Smooth muscle cell (in vitro differentiated cells): ENCODE results near the gene NEIL1. TPM values are rescaled to one million over a fixed set of nuclear protein-coding genes. Genes with fewer than 3 reads are reported as not detected.

Source experiments
- DNase-seq: peaks from one replicate; lab custom pipeline; 2025; ENCODE audit not compliant: unreplicated experiment; lab: John Stamatoyannopoulos, UW
- H2AFZ ChIP-seq: fragments of 200-600 bp; sonication (generic); 2 replicates; pipeline ENCODE4 v1.6.0; 2016; ENCODE audit warnings: antibody characterized with exemption, low read depth, mild to moderate bottlenecking
- H3F3A ChIP-seq: fragments of 200-600 bp; sonication (generic); 2 replicates; pipeline ENCODE4 v1.6.0; 2017; ENCODE audit warnings: antibody characterized with exemption, low read depth
- H3K27ac ChIP-seq: fragments of 200-600 bp; sonication (generic); 2 replicates; pipeline ENCODE4 v1.5.1; 2016; ENCODE audit warnings: low read depth, mild to moderate bottlenecking
- H3K27me3 ChIP-seq: fragments of 200-600 bp; sonication (generic); 2 replicates; pipeline ENCODE4 v1.6.1; 2016; ENCODE audit warnings: low read depth, mild to moderate bottlenecking
- H3K36me3 ChIP-seq: fragments of 200-600 bp; sonication (generic); 2 replicates; pipeline ENCODE4 v1.5.1; 2016; ENCODE audit warnings: low read depth
- H3K4me1 ChIP-seq: fragments of 200-600 bp; sonication (generic); 2 replicates; pipeline ENCODE4 v1.5.1; 2016; ENCODE audit warnings: low read depth
- H3K4me2 ChIP-seq: fragments of 200-600 bp; sonication (generic); 2 replicates; pipeline ENCODE4 v1.6.0; 2016; ENCODE audit warnings: mild to moderate bottlenecking
- H3K4me3 ChIP-seq: fragments of 200-600 bp; sonication (generic); 2 replicates; pipeline ENCODE4 v1.5.1; 2016; ENCODE audit warnings: mild to moderate bottlenecking
- H3K79me2 ChIP-seq: fragments of 200-600 bp; sonication (generic); 2 replicates; pipeline ENCODE4 v1.6.0; 2016; ENCODE audit warnings: low read depth, mild to moderate bottlenecking
- H3K9ac ChIP-seq: fragments of 200-600 bp; sonication (generic); 2 replicates; pipeline ENCODE4 v1.6.0; 2016; ENCODE audit warnings: low read depth
- H3K9me3 ChIP-seq: fragments of 200-600 bp; sonication (generic); replicated peaks from 2 replicates; pipeline ENCODE4 v1.5.1; 2016; ENCODE audit warnings: low read depth
- H4K20me1 ChIP-seq: fragments of 200-600 bp; sonication (generic); 2 replicates; pipeline ENCODE4 v1.6.0; 2016; ENCODE audit warnings: low read depth
- WGBS: methylation state at CpG from one replicate; pipeline ENCODE4 v1.1.7; 2016; ENCODE audit warnings: low lambda C conversion rate; 5-methylcytosine and 5-hydroxymethylcytosine counted together
- microRNA counts: library from miRNA; unstranded; fragments of <30 nt; microRNA quantifications from one replicate; lab custom pipeline; 2016
- microRNA-seq: library from miRNA; unstranded; fragments of <30 nt; microRNA quantifications from one replicate; pipeline ENCODE4, GENCODE V29; 2016; ENCODE audit warnings: borderline number of aligned reads
- polyA plus RNA-seq: library from polyadenylated mRNA; unstranded; fragments of >200 nt; fragmentation: Nextera tagmentation; extraction: Ambion mirVana; gene quantifications from 2 replicates; pipeline ENCODE4 v1.2.1, GENCODE V29; 2016
- total RNA-seq: library from RNA; depleted of rRNA; stranded (reverse); fragments of >200 nt; gene quantifications from 2 replicates; pipeline ENCODE4 v1.2.3, GENCODE V29; 2014
- TF ChIP-seq, protein P1 (sequence below): fragments of 200-600 bp; sonication (generic); IDR thresholded peaks from 2 replicates; pipeline ENCODE4 v1.5.1; 2017; ENCODE audit warnings: borderline replicate concordance, mild to moderate bottlenecking, antibody characterized with exemption; ENCODE audit not compliant: insufficient read depth, poor library complexity, severe bottlenecking

Gene NEIL1
- total and polyA plus RNA-seq, 2 experiments from 2014 or later, result 2.5 to 15.1 TPM

DNA sequence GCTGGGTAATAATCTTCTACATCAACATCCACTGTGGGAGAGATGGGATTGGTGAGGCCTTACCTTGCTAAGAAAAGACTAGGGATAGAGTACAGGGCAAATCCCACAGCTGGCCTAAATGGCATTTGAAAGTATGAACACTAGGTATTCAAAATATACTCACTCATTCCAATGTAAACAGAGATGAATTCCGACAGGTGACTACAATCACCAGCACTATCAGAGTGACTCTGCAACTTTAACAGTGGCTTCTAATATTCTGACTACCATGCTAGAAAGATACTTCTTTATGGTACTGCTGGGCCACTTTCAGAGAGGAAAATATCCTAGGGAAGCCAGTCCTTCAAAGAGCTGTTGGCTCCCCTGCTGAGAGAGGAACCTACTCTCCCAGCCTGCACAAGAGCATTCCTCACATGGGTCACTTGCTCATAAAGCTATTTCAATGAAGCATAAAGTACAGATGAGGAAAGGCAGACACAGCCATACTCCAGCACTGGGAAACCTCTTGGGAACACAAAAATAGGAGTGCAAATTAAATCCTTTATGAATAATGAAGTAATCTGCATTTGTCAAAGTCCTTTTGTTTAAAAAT is 43.0 kb downstream of the NEIL1 start:
- Histone ChIP-seq H3K4me1 (no peaks in the 10 kb centered on the region), H3F3A (no peaks in the 10 kb centered on the region), H3K27ac (no peak overlapping the region), H3K9ac (no peak overlapping the region), H2AFZ (no peak overlapping the region), H3K27me3 (no peaks in the 10 kb centered on the region), H3K79me2 (no peaks in the 10 kb centered on the region), H3K4me2 (no peak overlapping the region), H4K20me1 (no peaks in the 10 kb centered on the region), H3K4me3 (no peak overlapping the region), H3K9me3 (no peaks in the 10 kb centered on the region), H3K36me3 (peaks cover 31% of the 10 kb centered on the region)
- TF ChIP-seq, protein P1, sequence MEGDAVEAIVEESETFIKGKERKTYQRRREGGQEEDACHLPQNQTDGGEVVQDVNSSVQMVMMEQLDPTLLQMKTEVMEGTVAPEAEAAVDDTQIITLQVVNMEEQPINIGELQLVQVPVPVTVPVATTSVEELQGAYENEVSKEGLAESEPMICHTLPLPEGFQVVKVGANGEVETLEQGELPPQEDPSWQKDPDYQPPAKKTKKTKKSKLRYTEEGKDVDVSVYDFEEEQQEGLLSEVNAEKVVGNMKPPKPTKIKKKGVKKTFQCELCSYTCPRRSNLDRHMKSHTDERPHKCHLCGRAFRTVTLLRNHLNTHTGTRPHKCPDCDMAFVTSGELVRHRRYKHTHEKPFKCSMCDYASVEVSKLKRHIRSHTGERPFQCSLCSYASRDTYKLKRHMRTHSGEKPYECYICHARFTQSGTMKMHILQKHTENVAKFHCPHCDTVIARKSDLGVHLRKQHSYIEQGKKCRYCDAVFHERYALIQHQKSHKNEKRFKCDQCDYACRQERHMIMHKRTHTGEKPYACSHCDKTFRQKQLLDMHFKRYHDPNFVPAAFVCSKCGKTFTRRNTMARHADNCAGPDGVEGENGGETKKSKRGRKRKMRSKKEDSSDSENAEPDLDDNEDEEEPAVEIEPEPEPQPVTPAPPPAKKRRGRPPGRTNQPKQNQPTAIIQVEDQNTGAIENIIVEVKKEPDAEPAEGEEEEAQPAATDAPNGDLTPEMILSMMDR, result no peak
- WGBS, result 100% methylated on average over 1 of the region's 1 CpG
- no peak for DNase-seq

DNA sequence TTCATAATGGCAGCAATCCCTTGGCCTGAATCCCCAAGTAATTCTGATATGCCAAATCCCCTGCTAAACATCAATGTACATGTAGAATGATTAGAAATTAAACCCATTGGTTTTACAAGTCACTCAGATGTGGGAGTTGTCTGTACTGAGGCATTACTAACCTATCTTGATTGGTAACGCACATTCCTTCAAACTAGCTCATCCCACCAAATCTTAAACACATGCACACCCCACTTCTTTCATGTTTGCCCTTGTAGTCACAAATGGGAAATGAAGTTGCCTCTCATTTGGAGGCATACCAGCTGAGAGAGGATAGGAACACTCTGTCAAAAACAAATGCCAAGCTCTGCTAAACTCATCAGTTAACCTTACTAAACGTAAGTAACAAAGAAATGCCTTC is 50.7 kb downstream of the NEIL1 start:
- H3K9me3 ChIP-seq, result no peaks in the 10 kb centered on the region
- no peak overlapping the region for H2AFZ ChIP-seq
- H3K27ac ChIP-seq, result peak overlapping the region; percentile 3
- WGBS, result 83% methylated on average over 2 of the region's 2 CpGs
- H3K4me2 ChIP-seq, result no peak overlapping the region
- H3K79me2 ChIP-seq, result no peaks in the 10 kb centered on the region
- no peaks in the 10 kb centered on the region for H3K27me3 ChIP-seq
- peaks cover 15% of the 10 kb centered on the region for H3K36me3 ChIP-seq
- DNase-seq, result no peak
- H4K20me1 ChIP-seq, result peaks cover 24% of the 10 kb centered on the region
- no peaks in the 10 kb centered on the region for H3F3A ChIP-seq
- no peak overlapping the region for H3K9ac ChIP-seq
- no peaks in the 10 kb centered on the region for H3K4me1 ChIP-seq
- no peak overlapping the region for H3K4me3 ChIP-seq
- TF ChIP-seq, protein P1, result no peak

DNA sequence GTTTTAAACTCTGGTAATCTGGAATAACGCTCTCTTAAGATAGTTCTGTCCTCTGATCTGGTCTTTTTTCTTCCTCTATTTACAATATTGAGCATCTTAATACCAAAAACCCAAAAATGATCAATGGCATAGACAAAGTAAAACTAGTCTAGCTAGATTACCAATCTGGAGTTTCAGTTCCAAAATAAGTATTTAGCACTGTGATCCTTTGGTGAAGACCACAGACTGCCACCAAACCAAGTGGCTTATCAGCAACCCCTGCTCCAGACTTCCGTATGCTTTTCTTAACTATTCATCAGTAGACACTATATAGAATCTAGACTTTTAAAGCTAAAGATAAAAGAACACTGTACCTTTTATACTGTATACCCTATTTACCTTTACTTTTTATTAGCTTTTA is 57.1 kb downstream of the NEIL1 start:
- Histone ChIP-seq H3K36me3 (peaks cover 27% of the 10 kb centered on the region), H3K9ac (no peak overlapping the region), H2AFZ (no peak overlapping the region), H3F3A (no peaks in the 10 kb centered on the region), H3K4me2 (no peak overlapping the region), H3K27me3 (no peaks in the 10 kb centered on the region), H3K79me2 (peaks cover 8% of the 10 kb centered on the region), H4K20me1 (peaks cover 8% of the 10 kb centered on the region), H3K4me3 (no peak overlapping the region), H3K27ac (no peak overlapping the region), H3K4me1 (no peaks in the 10 kb centered on the region), H3K9me3 (no peaks in the 10 kb centered on the region)
- TF ChIP-seq, protein P1, result no peak
- no peak for DNase-seq
- 100% methylated on average over 2 of the region's 2 CpGs for WGBS

MicroRNAs within 50 kb of the gene (microRNA counts, 767-probe panel; counts per million panel counts)
- 183 counts per million for microRNA hsa-miR-631 (lab: Ali Mortazavi, UCI)

Small RNA genes within 50 kb of the gene (microRNA-seq; reads per million reads assigned to microRNA genes)
- gene MIR631, result not detected

Other genes with a start within 250 kb of the NEIL1 start
- gene C15orf39, start 145.2 kb upstream of the NEIL1 start, total RNA-seq, result 7.6 and 8.4 TPM in 2 replicates
- 9.3 and 9.7 TPM in 2 replicates for gene C15orf39, start 145.2 kb upstream of the NEIL1 start, polyA plus RNA-seq
- not detected in 2 replicates for gene GOLGA6C, start 88.7 kb upstream of the NEIL1 start, total RNA-seq
- 0.52 TPM in 1 of 2 replicates, not detected in the other for gene GOLGA6C, start 88.7 kb upstream of the NEIL1 start, polyA plus RNA-seq
- 0.22 and 0.27 TPM in 2 replicates for gene GOLGA6D, start 64.2 kb upstream of the NEIL1 start, total RNA-seq
- not detected in 2 replicates for gene GOLGA6D, start 64.2 kb upstream of the NEIL1 start, polyA plus RNA-seq
- 39.7 and 48.9 TPM in 2 replicates for gene COMMD4, start 11.0 kb upstream of the NEIL1 start, total RNA-seq
- gene COMMD4, start 11.0 kb upstream of the NEIL1 start, polyA plus RNA-seq, result 67.1 and 72.4 TPM in 2 replicates
- gene MAN2C1, start 21.6 kb downstream of the NEIL1 start, total RNA-seq, result 53.6 and 64.5 TPM in 2 replicates
- 70.7 and 80.4 TPM in 2 replicates for gene MAN2C1, start 21.6 kb downstream of the NEIL1 start, polyA plus RNA-seq
- 25.5 and 40.7 TPM in 2 replicates for gene SIN3A, start 104.7 kb downstream of the NEIL1 start, total RNA-seq
- 12.0 and 12.2 TPM in 2 replicates for gene SIN3A, start 104.7 kb downstream of the NEIL1 start, polyA plus RNA-seq
- gene PTPN9, start 232.3 kb downstream of the NEIL1 start, total RNA-seq, result 20.3 and 24.2 TPM in 2 replicates
- gene PTPN9, start 232.3 kb downstream of the NEIL1 start, polyA plus RNA-seq, result 21.6 and 23.4 TPM in 2 replicates